Neuronal stem cell (in vitro differentiated cells): Measurements from ENCODE around the gene IARS2.

Experiments used
- DNase-seq: peaks from one replicate; pipeline ENCODE4 v3.0.0-alpha.2; 2013; ENCODE audit warnings: low spot score
- H2AFZ ChIP-seq: one replicate; pipeline ENCODE4 v1.6.1; 2013; ENCODE audit warnings: mild to moderate bottlenecking, low read length, inconsistent platforms
- H2AK5ac ChIP-seq: 2 replicates; pipeline ENCODE4 v1.6.1; 2013; ENCODE audit warnings: low read depth, mild to moderate bottlenecking, inconsistent platforms, low read length, moderate library complexity, mixed read lengths
- H2BK120ac ChIP-seq: 2 replicates; pipeline ENCODE4 v1.6.1; 2013; ENCODE audit warnings: low read depth, mild to moderate bottlenecking, inconsistent platforms, low read length, moderate library complexity, mixed read lengths
- H2BK12ac ChIP-seq: one replicate; pipeline ENCODE4 v1.6.1; 2013; ENCODE audit warnings: low read length, inconsistent platforms
- H2BK15ac ChIP-seq: 2 replicates; pipeline ENCODE4 v1.6.1; 2013; ENCODE audit warnings: mild to moderate bottlenecking, low read length, inconsistent platforms, mixed read lengths
- H2BK5ac ChIP-seq: one replicate; pipeline ENCODE4 v1.6.1; 2013; ENCODE audit warnings: inconsistent platforms, mild to moderate bottlenecking, low read length, moderate library complexity
- H3K14ac ChIP-seq: one replicate; pipeline ENCODE4 v1.6.1; 2013; ENCODE audit warnings: low read length, inconsistent platforms
- H3K18ac ChIP-seq: 2 replicates; pipeline ENCODE4 v1.6.1; 2013; ENCODE audit warnings: low read length, inconsistent platforms
- H3K23ac ChIP-seq: 2 replicates; pipeline ENCODE4 v1.6.1; 2013; ENCODE audit warnings: low read depth, mild to moderate bottlenecking, mixed read lengths, low read length, inconsistent platforms; ENCODE audit not compliant: poor library complexity
- H3K27ac ChIP-seq: replicated peaks from 3 replicates; pipeline ENCODE4 v1.5.1; 2013; ENCODE audit warnings: low read length, inconsistent platforms
- H3K27me3 ChIP-seq, 3 experiments: 2 replicates each; pipeline ENCODE4 v1.6.1; 2013; ENCODE audit warnings: low read length in 3 of 3, mild to moderate bottlenecking in 2 of 3, inconsistent platforms in 1 of 3, low read depth in 1 of 3, mixed read lengths in 1 of 3, moderate library complexity in 1 of 3; ENCODE audit not compliant: control insufficient read depth in 3 of 3, insufficient read depth in 3 of 3
- H3K36me3 ChIP-seq, 2 donors: replicated peaks in 1 of 2; 2 replicates each; pipeline ENCODE4 v1.6.1; 2013; ENCODE audit warnings: low read length in 2 of 2; ENCODE audit not compliant: control insufficient read depth in 2 of 2, insufficient read depth in 2 of 2
- H3K4ac ChIP-seq: 2 replicates; pipeline ENCODE4 v1.6.1; 2013; ENCODE audit warnings: inconsistent platforms, mild to moderate bottlenecking, low read length, moderate library complexity
- H3K4me1 ChIP-seq, 2 donors: 1 replicate in 1 of 2; 2 replicates in 1 of 2; pipeline ENCODE4 v1.6.1; 2013; ENCODE audit warnings: low read length in 2 of 2, low read depth in 1 of 2; ENCODE audit not compliant: control insufficient read depth in 2 of 2, insufficient read depth in 1 of 2
- H3K4me2 ChIP-seq: one replicate; pipeline ENCODE4 v1.6.1; 2013; ENCODE audit warnings: mild to moderate bottlenecking, low read length, inconsistent platforms; ENCODE audit not compliant: insufficient read depth, poor library complexity, severe bottlenecking
- H3K4me3 ChIP-seq, 2 donors: 2 replicates each; pipeline ENCODE4 v1.5.1; 2013; ENCODE audit warnings: low read length in 2 of 2, mild to moderate bottlenecking in 2 of 2, inconsistent platforms in 1 of 2, moderate library complexity in 1 of 2
- H3K79me1 ChIP-seq: one replicate; pipeline ENCODE4 v1.6.1; 2013; ENCODE audit warnings: low read depth, mild to moderate bottlenecking, inconsistent platforms, low read length, moderate library complexity
- H3K9ac ChIP-seq: one replicate; pipeline ENCODE4 v1.6.1; 2013; ENCODE audit warnings: mild to moderate bottlenecking, low read depth, low read length, inconsistent platforms; ENCODE audit not compliant: poor library complexity
- H3K9me3 ChIP-seq, 2 donors: replicated peaks in 1 of 2; 2 replicates each; pipeline versions ENCODE3 to v1.6.1; 2013; ENCODE audit warnings: low read length in 2 of 2, mild to moderate bottlenecking in 2 of 2, inconsistent platforms in 1 of 2, low read depth in 1 of 2, mixed read lengths in 1 of 2, moderate library complexity in 1 of 2; ENCODE audit not compliant: control insufficient read depth in 2 of 2, insufficient read depth in 1 of 2
- H4K8ac ChIP-seq: one replicate; pipeline ENCODE4 v1.6.1; 2013; ENCODE audit warnings: low read depth, mild to moderate bottlenecking, inconsistent platforms, low read length, moderate library complexity
- H4K91ac ChIP-seq: one replicate; pipeline ENCODE4 v1.6.1; 2013; ENCODE audit warnings: low read length, low read depth, mild to moderate bottlenecking, inconsistent platforms; ENCODE audit not compliant: poor library complexity
- WGBS, 2 donors: extraction: QIAGEN DNeasy Blood & Tissue Kit; methylation state at CpG; one replicate each; pipeline ENCODE4 v1.1.7; 2013; ENCODE audit warnings: missing lambda C conversion rate in 2 of 2, mixed read lengths in 1 of 2; ENCODE audit not compliant: insufficient read length in 2 of 2, insufficient replicate concordance in 1 of 2; ENCODE audit errors: extremely low coverage in 2 of 2; 5-methylcytosine and 5-hydroxymethylcytosine counted together

IARS2 gene

DNA sequence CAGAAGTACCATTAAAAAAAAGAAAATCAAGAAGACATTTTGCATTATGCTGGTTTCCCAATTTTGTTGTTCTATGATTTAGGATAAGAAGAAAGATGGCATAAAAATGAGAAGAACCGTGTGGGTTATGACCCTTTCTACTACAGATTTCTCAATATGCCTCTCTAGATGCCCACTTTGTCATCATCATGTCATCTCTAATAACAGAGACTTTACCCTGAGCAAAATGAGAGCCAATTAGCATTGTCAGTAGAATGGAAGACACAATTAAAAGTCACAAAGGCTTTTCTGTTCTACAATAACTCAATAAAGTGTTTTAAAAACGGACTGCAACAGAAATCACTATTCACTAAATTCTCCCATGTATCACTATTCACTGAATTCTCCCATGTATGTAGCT is 92.8 kb downstream of the IARS2 start:
- Histone ChIP-seq H3K79me1 (no peaks in the 10 kb centered on the region), H3K4me3 (no peak overlapping the region), H3K36me3 (peaks cover 7 to 92% of the 10 kb centered on the region in 2 donors), H3K4ac (no peak overlapping the region), H3K4me2 (no peak overlapping the region), H3K23ac (no peak overlapping the region), H3K9me3 (peaks cover 0 to 2% of the 10 kb centered on the region in 2 donors), H2BK12ac (no peak overlapping the region), H2BK15ac (no peak overlapping the region), H2AK5ac (no peak overlapping the region), H2BK5ac (no peak overlapping the region), H3K4me1 (peaks cover 0 to 3% of the 10 kb centered on the region in 2 donors), H4K8ac (no peak overlapping the region), H4K91ac (no peak overlapping the region), H3K18ac (no peak overlapping the region), H2BK120ac (no peak overlapping the region), H3K27ac (no peak overlapping the region), H3K9ac (no peak overlapping the region), H3K27me3 (no peaks in the 10 kb centered on the region), H2AFZ (no peak overlapping the region), H3K14ac (no peak overlapping the region)
- no peak for DNase-seq
- WGBS, 2 donors = no CpG with 5 or more reads among the region's 2 CpGs

GRCh38 chr1:220188538-220188937 is 94.6 kb downstream of the IARS2 start:
- Histone ChIP-seq H3K27ac (no peak overlapping the region), H3K9ac (no peak overlapping the region), H2BK15ac (no peak overlapping the region), H3K36me3 (peaks cover 10 to 92% of the 10 kb centered on the region in 2 donors), H3K9me3 (peaks cover 0 to 2% of the 10 kb centered on the region in 2 donors), H3K4me2 (no peak overlapping the region), H3K18ac (no peak overlapping the region), H4K91ac (no peak overlapping the region), H2BK5ac (no peak overlapping the region), H3K79me1 (no peaks in the 10 kb centered on the region), H3K27me3 (no peaks in the 10 kb centered on the region), H3K4me3 (no peak overlapping the region), H2BK12ac (no peak overlapping the region), H3K23ac (no peak overlapping the region), H3K4ac (no peak overlapping the region), H4K8ac (no peak overlapping the region), H2AFZ (no peak overlapping the region), H2BK120ac (no peak overlapping the region), H3K4me1 (peaks cover 0 to 3% of the 10 kb centered on the region in 2 donors), H3K14ac (no peak overlapping the region), H2AK5ac (no peak overlapping the region)
- DNase-seq = no peak
- WGBS, 2 donors = no CpG with 5 or more reads among the region's 2 CpGs

DNA sequence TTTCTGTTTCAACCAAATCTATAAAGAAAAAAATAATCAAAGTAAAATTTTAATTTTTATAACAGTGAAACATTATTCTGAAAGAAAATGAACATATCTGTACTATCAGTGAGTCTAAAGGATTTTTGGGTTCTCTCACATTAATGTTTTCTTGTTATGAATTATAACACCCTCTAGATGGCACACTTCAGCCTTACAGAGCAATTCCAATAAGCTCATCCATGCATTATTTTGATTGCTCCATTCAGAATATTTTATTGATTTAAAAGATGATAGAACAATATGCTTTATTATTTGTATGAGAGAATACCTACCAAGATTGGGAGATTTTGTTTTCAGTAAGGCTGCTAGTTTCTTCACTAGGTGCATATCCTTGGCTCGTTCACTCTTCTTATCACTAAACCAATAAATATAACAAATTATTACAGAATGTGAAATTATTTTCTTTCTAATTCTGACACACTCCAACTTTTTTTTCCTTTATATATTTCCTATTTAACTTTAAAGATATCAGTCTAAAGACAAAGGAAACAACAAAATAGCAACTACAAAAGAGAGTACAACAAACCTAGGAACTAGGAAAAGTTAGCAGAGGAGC is 95.9 kb downstream of the IARS2 start:
- peaks cover 10 to 95% of the 10 kb centered on the region in 2 donors for H3K36me3 ChIP-seq

DNA sequence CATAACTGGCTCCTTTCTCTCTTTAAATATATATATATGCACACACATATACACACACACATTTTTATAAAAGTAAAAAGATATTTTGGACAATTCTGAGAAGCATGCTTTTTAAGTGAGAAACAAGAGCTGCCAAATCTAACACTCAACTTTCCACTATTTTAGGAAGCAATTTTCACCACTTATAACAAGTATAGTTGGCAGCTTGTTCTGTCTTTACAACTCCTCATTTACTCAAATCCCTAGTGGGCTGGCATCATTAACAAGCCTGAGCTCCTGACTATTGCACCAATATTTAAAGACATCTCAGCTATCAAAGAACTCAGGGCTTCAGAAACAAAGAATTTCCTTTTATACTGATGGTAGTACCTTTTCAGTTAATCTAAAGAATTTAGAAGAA is 101.8 kb downstream of the IARS2 start:
- H3K36me3 ChIP-seq = peaks cover 9 to 93% of the 10 kb centered on the region in 2 donors
- no peak overlapping the region for H2AFZ ChIP-seq
- no peak overlapping the region for H3K4me2 ChIP-seq
- H3K9ac ChIP-seq = no peak overlapping the region
- DNase-seq = no peak
- no peak overlapping the region for H2BK12ac ChIP-seq
- H3K14ac ChIP-seq = no peak overlapping the region
- H3K9me3 ChIP-seq = no peaks in the 10 kb centered on the region
- no peak overlapping the region for H3K18ac ChIP-seq
- H3K23ac ChIP-seq = no peak overlapping the region
- no peak overlapping the region for H2BK15ac ChIP-seq
- no peaks in the 10 kb centered on the region for H3K79me1 ChIP-seq
- no peak overlapping the region for H3K27ac ChIP-seq
- no peak overlapping the region for H2AK5ac ChIP-seq
- no peak overlapping the region for H2BK5ac ChIP-seq
- H3K27me3 ChIP-seq = no peaks in the 10 kb centered on the region
- H3K4ac ChIP-seq = no peak overlapping the region
- H4K91ac ChIP-seq = no peak overlapping the region
- H3K4me1 ChIP-seq = no peaks in the 10 kb centered on the region
- H4K8ac ChIP-seq = no peak overlapping the region
- no peak overlapping the region for H2BK120ac ChIP-seq
- no peak overlapping the region for H3K4me3 ChIP-seq

More for the DNA sequence above, 95.9 kb downstream of the IARS2 start:
- Histone ChIP-seq H4K8ac (no peak overlapping the region), H3K27ac (no peak overlapping the region), H3K9ac (no peak overlapping the region), H2BK15ac (no peak overlapping the region), H3K79me1 (no peaks in the 10 kb centered on the region), H4K91ac (no peak overlapping the region), H3K4me1 (peaks cover 0 to 3% of the 10 kb centered on the region in 2 donors), H2BK5ac (no peak overlapping the region), H2BK120ac (no peak overlapping the region), H2AK5ac (no peak overlapping the region), H3K4ac (no peak overlapping the region), H2BK12ac (no peak overlapping the region), H2AFZ (no peak overlapping the region), H3K4me2 (no peak overlapping the region), H3K4me3 (no peak overlapping the region), H3K18ac (no peak overlapping the region), H3K27me3 (no peaks in the 10 kb centered on the region), H3K9me3 (peaks cover 0 to 2% of the 10 kb centered on the region in 2 donors), H3K23ac (no peak overlapping the region), H3K14ac (no peak overlapping the region)
- no peak for DNase-seq
- WGBS, 2 donors = no CpG with 5 or more reads among the region's 1 CpG
